Measurements from ENCODE around the gene SLC44A5.
"Not testable (repeated sequence)": the region's sequence is repeated elsewhere in the genome, so short reads cannot be mapped to it uniquely, and the experiment has no call there.

Gene SLC44A5

GRCh38 chr1:75444220-75444619 lies 166.7 kb downstream of the SLC44A5 start:
- DNase-seq = no peak

GRCh38 chr1:75440274-75440673 lies 170.6 kb downstream of the SLC44A5 start:
- DNase-seq = no peak

GRCh38 chr1:75438355-75438754 lies 172.6 kb downstream of the SLC44A5 start:
- no peak for DNase-seq

GRCh38 chr1:75431843-75432242 lies 179.1 kb downstream of the SLC44A5 start:
- no peak for DNase-seq

- DNase-seq = no peak
Observed at GRCh38 chr1:75430526-75430925, 180.4 kb downstream of the SLC44A5 start.

GRCh38 chr1:75426688-75427087 lies 184.2 kb downstream of the SLC44A5 start:
- no peak for DNase-seq

GRCh38 chr1:75425001-75425650 lies 185.8 kb downstream of the SLC44A5 start:
- DNase-seq = no peak

- DNase-seq = no peak
Observed at GRCh38 chr1:75423616-75424015, 187.3 kb downstream of the SLC44A5 start.

GRCh38 chr1:75423136-75423535 lies 187.8 kb downstream of the SLC44A5 start:
- no peak for DNase-seq

GRCh38 chr1:75421371-75421770 lies 189.5 kb downstream of the SLC44A5 start:
- DNase-seq = no peak

- no peak for DNase-seq
Observed at GRCh38 chr1:75415187-75415586, 195.7 kb downstream of the SLC44A5 start.

GRCh38 chr1:75412616-75413015 lies 198.3 kb downstream of the SLC44A5 start:
- DNase-seq = no peak

- not testable (repeated sequence) for DNase-seq
Observed at GRCh38 chr1:75404681-75405080, 206.2 kb downstream of the SLC44A5 start.

GRCh38 chr1:75403147-75403646 lies 207.7 kb downstream of the SLC44A5 start:
- DNase-seq = not testable (repeated sequence)

- no peak for DNase-seq
Observed at GRCh38 chr1:75400716-75401115, 210.2 kb downstream of the SLC44A5 start.

- no peak for DNase-seq
Observed at GRCh38 chr1:75396745-75397144, 214.2 kb downstream of the SLC44A5 start.

GRCh38 chr1:75396260-75396659 lies 214.7 kb downstream of the SLC44A5 start:
- DNase-seq = no peak

GRCh38 chr1:75394386-75395139 lies 216.4 kb downstream of the SLC44A5 start:
- DNase-seq = no peak

- DNase-seq = no peak
Observed at GRCh38 chr1:75392278-75392677, 218.6 kb downstream of the SLC44A5 start.

GRCh38 chr1:75375476-75376447 lies 235.2 kb downstream of the SLC44A5 start:
- not testable (repeated sequence) for DNase-seq

- no peak for DNase-seq
Observed at GRCh38 chr1:75373542-75374159, 237.3 kb downstream of the SLC44A5 start.

GRCh38 chr1:75366595-75366994 lies 244.3 kb downstream of the SLC44A5 start:
- DNase-seq = no peak

- no peak for DNase-seq
Observed at GRCh38 chr1:75361260-75361659, 249.7 kb downstream of the SLC44A5 start.
